Measurements from ENCODE around the gene IFNLR1.

Gene IFNLR1

DNA sequence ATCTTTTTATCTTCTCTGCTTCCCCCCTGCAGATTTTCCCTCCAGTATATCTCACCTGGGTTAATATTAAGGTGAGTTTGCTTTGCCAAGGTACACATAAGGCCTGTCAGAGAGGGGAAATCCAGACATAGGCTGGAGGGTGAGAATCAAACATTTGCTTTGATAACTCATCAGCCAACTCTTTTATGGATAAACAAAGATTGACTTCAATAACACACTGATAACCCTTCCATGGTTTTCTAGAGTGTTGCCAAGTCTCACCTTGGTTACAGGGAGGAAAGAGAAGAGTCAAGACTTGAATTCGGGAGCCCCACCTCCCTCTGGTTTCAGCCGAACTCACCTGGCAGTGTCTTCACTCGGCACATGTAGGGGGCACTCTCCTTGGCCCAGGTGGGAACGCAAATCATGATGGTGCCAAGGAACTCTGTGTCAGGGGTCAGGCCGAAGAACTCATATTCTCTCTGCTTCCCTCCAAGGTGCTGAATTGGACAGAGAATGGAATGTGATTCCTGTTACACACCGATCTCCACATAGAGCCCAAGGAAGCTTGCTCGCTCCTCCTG, 59.2 kb downstream of the IFNLR1 start:
- Histone ChIP-seq H3K27me3 (ENCODE audit: insufficient read depth, low read length) (no peaks in the 10 kb centered on the region), H3K4me1 (ENCODE audit: insufficient read depth, low read length) (0 out of 2 replicates have a peak, but pooled peaks cover 4% of the 10 kb centered on the region), H3K36me3 (ENCODE audit: insufficient read depth, low read length) (no peaks in the 10 kb centered on the region), H3K9ac (ENCODE audit: low read depth, low read length) (no peak overlapping the region), H3K9me3 (ENCODE audit: insufficient read depth, low read depth, low read length) (peaks cover 3% of the 10 kb centered on the region; the same call in 1 of the 2 replicates), H3K4me3 (ENCODE audit: low read length) (no peak overlapping the region), H3K27ac (ENCODE audit: low read depth, low read length) (no peak overlapping the region)
- 89% methylated on average over 7 of the region's 7 CpGs for WGBS

DNA sequence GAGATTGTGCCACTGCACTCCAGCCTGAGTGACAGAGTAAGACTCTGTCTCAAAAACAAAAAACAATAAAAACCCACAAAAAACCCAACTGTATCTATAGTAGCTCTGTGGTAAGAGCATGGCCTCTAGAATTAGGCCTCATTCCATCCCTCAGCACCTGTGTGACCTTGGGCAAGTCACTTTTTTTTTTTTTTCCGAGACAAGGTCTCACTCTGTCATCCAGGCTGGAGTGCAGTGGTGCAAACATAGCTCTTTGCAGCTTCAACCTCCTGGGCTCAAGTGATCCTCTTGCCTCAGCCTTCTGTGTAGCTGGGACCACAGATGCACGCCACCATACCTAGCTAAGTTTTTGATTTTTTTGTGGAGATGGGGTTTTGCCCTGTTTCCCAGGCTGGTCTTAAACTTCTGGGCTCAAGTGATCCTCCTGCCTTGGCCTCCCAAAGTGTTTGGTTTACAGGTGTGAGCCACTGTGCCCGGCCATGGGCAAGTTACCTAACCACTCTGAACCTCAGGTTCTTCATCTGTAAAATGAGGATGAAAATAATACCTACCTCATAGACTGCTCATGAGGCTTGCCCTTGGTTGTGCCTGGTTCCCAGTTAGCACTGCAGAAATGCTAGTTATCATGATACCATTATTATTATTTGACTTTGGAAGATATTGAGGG, 59.8 kb downstream of the IFNLR1 start:
- Histone ChIP-seq H3K36me3 (ENCODE audit: insufficient read depth, low read length) (no peaks in the 10 kb centered on the region), H3K9ac (ENCODE audit: low read depth, low read length) (no peak overlapping the region), H3K27me3 (ENCODE audit: insufficient read depth, low read length) (no peaks in the 10 kb centered on the region), H3K9me3 (ENCODE audit: insufficient read depth, low read depth, low read length) (peaks cover 3% of the 10 kb centered on the region; the same call in 1 of the 2 replicates), H3K4me1 (ENCODE audit: insufficient read depth, low read length) (0 out of 2 replicates have a peak, but pooled peaks cover 4% of the 10 kb centered on the region), H3K4me3 (ENCODE audit: low read length) (no peak overlapping the region), H3K27ac (ENCODE audit: low read depth, low read length) (no peak overlapping the region)
- WGBS = 83% methylated on average over 2 of the region's 3 CpGs

DNA sequence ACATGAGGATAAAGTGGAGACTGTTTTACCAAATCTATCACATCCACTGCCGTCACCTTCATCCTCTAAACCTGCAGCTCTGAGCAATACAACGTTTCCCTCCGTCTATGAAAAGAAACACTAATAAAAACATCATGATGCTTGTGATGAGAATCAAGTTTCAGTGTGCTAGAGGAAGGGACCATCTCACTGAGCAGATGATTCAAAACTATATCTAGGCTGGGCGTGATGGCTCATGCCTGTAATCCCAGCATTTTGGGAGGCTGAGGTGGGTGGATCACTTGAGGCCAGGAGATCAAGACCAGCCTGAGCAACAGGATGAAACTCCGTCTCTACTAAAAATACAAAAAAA, 60.4 kb downstream of the IFNLR1 start:
- 88% methylated on average over 2 of the region's 5 CpGs for WGBS
- no peak overlapping the region for H3K9ac ChIP-seq (ENCODE audit: low read depth, low read length)
- peaks cover 3% of the 10 kb centered on the region; the same call in 1 of the 2 replicates for H3K9me3 ChIP-seq (ENCODE audit: insufficient read depth, low read depth, low read length)
- 0 out of 2 replicates have a peak, but pooled peaks cover 4% of the 10 kb centered on the region for H3K4me1 ChIP-seq (ENCODE audit: insufficient read depth, low read length)
- H3K4me3 ChIP-seq (ENCODE audit: low read length) = no peak overlapping the region
- H3K27me3 ChIP-seq (ENCODE audit: insufficient read depth, low read length) = no peaks in the 10 kb centered on the region
- no peak overlapping the region for H3K27ac ChIP-seq (ENCODE audit: low read depth, low read length)
- H3K36me3 ChIP-seq (ENCODE audit: insufficient read depth, low read length) = no peaks in the 10 kb centered on the region

DNA sequence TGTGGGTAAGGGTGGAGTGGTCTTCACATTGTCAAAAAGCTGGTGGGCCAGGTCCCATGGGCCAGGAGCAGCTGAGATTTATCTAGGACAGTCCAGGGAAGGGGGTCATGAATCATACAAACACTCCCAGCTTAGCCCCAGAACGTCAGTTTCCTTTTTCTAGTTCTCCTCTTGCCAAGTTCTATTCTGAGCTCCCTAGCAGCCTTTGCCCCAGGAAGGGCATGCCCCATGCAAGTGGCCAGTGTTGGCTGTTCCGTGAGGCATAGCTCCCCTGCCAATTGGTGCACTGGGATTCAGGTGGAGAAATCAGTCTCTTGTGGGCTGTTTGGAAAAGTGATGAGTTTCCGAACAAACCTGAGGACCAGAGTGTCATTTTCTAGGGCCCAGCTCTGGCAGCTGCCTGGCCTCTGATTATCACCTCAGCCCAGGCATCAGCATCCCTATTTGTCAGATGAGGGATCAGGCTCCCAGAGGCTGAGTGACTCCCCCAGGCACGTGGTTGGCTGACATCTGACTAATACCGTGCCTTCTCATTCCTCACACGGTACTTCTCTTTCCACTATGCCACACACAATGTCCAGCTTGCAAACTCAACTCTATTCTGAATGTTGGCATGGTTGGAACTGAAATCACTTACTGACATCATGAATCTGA, 60.9 kb downstream of the IFNLR1 start:
- H3K27ac ChIP-seq (ENCODE audit: low read depth, low read length) = no peak overlapping the region
- H3K36me3 ChIP-seq (ENCODE audit: insufficient read depth, low read length) = no peaks in the 10 kb centered on the region
- H3K9me3 ChIP-seq (ENCODE audit: insufficient read depth, low read depth, low read length) = peaks cover 3% of the 10 kb centered on the region; the same call in 1 of the 2 replicates
- 0 out of 2 replicates have a peak, but pooled peaks cover 4% of the 10 kb centered on the region for H3K4me1 ChIP-seq (ENCODE audit: insufficient read depth, low read length)
- H3K4me3 ChIP-seq (ENCODE audit: low read length) = no peak overlapping the region
- 72% methylated on average over 6 of the region's 6 CpGs for WGBS
- H3K27me3 ChIP-seq (ENCODE audit: insufficient read depth, low read length) = no peaks in the 10 kb centered on the region
- H3K9ac ChIP-seq (ENCODE audit: low read depth, low read length) = no peak overlapping the region

DNA sequence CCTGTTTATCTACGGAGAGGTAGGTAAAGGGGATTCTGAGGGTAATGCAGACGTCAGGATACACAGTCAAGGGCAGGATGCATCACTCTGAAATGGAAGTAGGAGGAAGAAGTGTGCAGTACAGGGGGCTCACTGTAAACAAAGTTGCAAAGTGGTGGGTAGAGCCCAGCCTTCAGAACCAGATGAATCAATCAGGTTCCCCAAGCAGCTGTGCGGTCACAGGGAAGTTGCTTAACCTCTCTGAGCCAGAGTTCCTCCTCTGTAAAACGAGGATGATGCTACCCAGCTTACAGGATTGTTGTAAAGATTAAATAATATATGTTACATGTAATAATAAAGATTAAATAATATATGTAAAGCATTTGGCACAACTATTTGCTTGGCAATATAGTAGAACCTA, 61.6 kb downstream of the IFNLR1 start:
- Histone ChIP-seq H3K9me3 (ENCODE audit: insufficient read depth, low read depth, low read length) (peaks cover 3% of the 10 kb centered on the region; the same call in 1 of the 2 replicates), H3K27me3 (ENCODE audit: insufficient read depth, low read length) (no peaks in the 10 kb centered on the region), H3K36me3 (ENCODE audit: insufficient read depth, low read length) (no peaks in the 10 kb centered on the region), H3K9ac (ENCODE audit: low read depth, low read length) (no peak overlapping the region), H3K4me3 (ENCODE audit: low read length) (no peak overlapping the region), H3K27ac (ENCODE audit: low read depth, low read length) (no peak overlapping the region), H3K4me1 (ENCODE audit: insufficient read depth, low read length) (0 out of 2 replicates have a peak, but pooled peaks cover 4% of the 10 kb centered on the region)
- 89% methylated on average over 3 of the region's 4 CpGs for WGBS

DNA sequence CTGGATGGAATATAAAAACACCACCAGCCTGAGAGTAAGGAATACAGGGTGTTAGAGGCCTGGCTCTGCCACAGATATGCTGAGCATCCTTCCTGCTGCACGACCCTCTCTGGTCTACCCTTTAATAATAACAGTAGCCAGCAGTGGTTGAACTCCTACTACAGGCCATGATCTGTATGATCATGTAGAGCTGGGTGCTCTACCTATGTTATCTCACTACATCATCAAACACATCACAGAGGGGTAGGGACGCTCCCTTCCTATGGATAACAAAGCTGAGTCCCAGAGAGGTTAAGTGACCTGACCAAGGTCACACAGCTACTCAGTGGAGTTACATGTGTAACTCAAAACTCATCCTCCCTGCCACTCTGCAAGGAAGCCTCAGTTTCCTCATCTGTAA, 62.1 kb downstream of the IFNLR1 start:
- H3K27me3 ChIP-seq (ENCODE audit: insufficient read depth, low read length) = no peaks in the 10 kb centered on the region

DNA sequence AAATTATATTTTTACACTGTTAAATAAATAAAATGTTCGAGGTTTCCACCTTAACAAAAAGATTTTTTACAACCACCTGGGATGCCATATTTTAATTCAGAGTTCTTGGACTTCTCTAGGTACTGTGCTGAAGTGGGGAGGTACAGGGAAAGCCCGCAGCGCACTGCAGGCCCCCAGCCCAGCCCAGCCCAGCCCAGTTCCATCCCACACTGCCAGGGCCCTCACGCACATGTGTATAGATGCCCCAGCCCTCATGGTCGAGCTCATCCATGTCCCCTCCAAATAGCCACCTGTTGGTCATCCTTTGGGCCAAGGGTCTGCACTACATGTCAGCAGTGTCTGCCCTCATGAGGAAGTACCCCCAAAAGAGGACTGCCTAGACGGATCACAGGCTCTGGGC, 63.5 kb downstream of the IFNLR1 start:
- Histone ChIP-seq H3K4me3 (ENCODE audit: low read length) (no peak overlapping the region), H3K36me3 (ENCODE audit: insufficient read depth, low read length) (no peaks in the 10 kb centered on the region), H3K4me1 (ENCODE audit: insufficient read depth, low read length) (no peaks in the 10 kb centered on the region), H3K9ac (ENCODE audit: low read depth, low read length) (no peak overlapping the region), H3K9me3 (ENCODE audit: insufficient read depth, low read depth, low read length) (no peaks in the 10 kb centered on the region), H3K27ac (ENCODE audit: low read depth, low read length) (no peak overlapping the region), H3K27me3 (ENCODE audit: insufficient read depth, low read length) (no peaks in the 10 kb centered on the region)
- WGBS = 93% methylated on average over 5 of the region's 6 CpGs

More for the DNA sequence above, 62.1 kb downstream of the IFNLR1 start:
- H3K4me3 ChIP-seq (ENCODE audit: low read length) = no peak overlapping the region
- no peak overlapping the region for H3K27ac ChIP-seq (ENCODE audit: low read depth, low read length)
- WGBS = 89% methylated on average over 2 of the region's 2 CpGs
- H3K9ac ChIP-seq (ENCODE audit: low read depth, low read length) = no peak overlapping the region
- 0 out of 2 replicates have a peak, but pooled peaks cover 4% of the 10 kb centered on the region for H3K4me1 ChIP-seq (ENCODE audit: insufficient read depth, low read length)
- no peaks in the 10 kb centered on the region for H3K36me3 ChIP-seq (ENCODE audit: insufficient read depth, low read length)
- no peaks in the 10 kb centered on the region for H3K9me3 ChIP-seq (ENCODE audit: insufficient read depth, low read depth, low read length)

DNA sequence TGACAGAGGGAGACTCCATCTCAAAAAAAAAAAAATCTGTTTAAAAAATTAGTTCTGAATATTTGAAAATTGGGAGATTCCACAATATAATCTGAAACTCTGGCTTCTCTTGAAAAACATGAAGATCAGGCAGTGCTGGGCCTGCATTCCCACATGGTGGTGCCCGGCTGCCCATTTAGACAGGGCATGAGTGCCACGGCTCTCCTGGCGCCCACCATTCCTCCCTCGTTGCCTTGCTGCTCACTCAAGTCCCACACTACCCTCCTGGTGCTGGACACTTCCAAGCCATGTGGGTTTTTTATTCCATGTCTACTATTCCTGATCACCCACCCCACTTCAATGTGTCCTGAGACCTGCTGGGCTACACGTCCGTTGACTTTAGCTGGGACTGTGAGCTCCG, 64.3 kb downstream of the IFNLR1 start:
- no peak overlapping the region for H3K9ac ChIP-seq (ENCODE audit: low read depth, low read length)
- no peaks in the 10 kb centered on the region for H3K27me3 ChIP-seq (ENCODE audit: insufficient read depth, low read length)
- H3K27ac ChIP-seq (ENCODE audit: low read depth, low read length) = no peak overlapping the region
- no peaks in the 10 kb centered on the region for H3K9me3 ChIP-seq (ENCODE audit: insufficient read depth, low read depth, low read length)
- no peaks in the 10 kb centered on the region for H3K4me1 ChIP-seq (ENCODE audit: insufficient read depth, low read length)
- H3K36me3 ChIP-seq (ENCODE audit: insufficient read depth, low read length) = no peaks in the 10 kb centered on the region
- H3K4me3 ChIP-seq (ENCODE audit: low read length) = no peak overlapping the region
- 96% methylated on average over 7 of the region's 7 CpGs for WGBS

DNA sequence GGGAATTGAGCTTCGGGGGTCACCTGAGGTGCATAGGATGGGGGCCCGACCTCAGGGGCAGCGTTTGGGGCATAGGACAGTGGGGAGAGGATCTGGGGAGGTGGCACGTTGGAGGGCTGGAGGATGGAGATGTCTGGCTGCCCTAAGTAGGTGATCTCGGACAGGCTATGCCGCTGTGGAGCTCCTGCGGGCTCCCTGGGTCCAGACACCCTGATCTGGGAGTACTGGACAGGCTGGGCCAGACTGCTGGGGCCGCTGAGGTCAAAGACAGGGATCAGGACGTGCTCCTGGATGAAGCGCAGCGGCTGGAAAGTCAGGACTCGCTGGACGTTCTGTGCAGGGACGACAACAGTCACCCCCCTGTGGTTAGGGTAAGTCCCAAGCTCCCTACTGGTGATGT, 65.7 kb downstream of the IFNLR1 start:
- WGBS = 90% methylated on average over 14 of the region's 14 CpGs
- Histone ChIP-seq H3K36me3 (ENCODE audit: insufficient read depth, low read length) (no peaks in the 10 kb centered on the region), H3K4me1 (ENCODE audit: insufficient read depth, low read length) (no peaks in the 10 kb centered on the region), H3K27ac (ENCODE audit: low read depth, low read length) (no peak overlapping the region), H3K4me3 (ENCODE audit: low read length) (no peak overlapping the region), H3K9ac (ENCODE audit: low read depth, low read length) (no peak overlapping the region), H3K27me3 (ENCODE audit: insufficient read depth, low read length) (no peaks in the 10 kb centered on the region), H3K9me3 (ENCODE audit: insufficient read depth, low read depth, low read length) (no peaks in the 10 kb centered on the region)

DNA sequence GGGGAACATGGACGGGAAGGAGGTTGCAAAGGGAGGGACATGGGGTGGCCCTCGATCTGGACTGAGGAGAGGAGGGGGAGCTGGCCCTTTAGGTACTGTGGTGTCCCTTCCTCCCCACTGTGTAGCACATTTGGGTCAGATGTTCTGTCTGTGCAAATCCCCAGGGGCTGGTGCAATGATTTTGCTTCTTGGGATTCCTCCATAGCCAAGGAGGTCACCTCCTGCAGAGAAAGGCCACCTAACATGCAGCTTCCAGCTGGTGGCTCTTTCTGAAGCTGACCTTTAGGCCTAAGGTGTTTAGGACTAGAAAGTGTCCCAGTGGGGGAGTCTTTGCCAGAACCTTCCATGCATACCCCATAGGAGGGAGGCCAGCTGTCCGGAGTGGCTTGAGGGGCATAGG, 66.1 kb downstream of the IFNLR1 start:
- Histone ChIP-seq H3K36me3 (ENCODE audit: insufficient read depth, low read length) (no peaks in the 10 kb centered on the region), H3K4me3 (ENCODE audit: low read length) (no peak overlapping the region), H3K9ac (ENCODE audit: low read depth, low read length) (no peak overlapping the region), H3K9me3 (ENCODE audit: insufficient read depth, low read depth, low read length) (no peaks in the 10 kb centered on the region), H3K27ac (ENCODE audit: low read depth, low read length) (no peak overlapping the region), H3K27me3 (ENCODE audit: insufficient read depth, low read length) (no peaks in the 10 kb centered on the region), H3K4me1 (ENCODE audit: insufficient read depth, low read length) (no peaks in the 10 kb centered on the region)
- WGBS = 69% methylated on average over 3 of the region's 3 CpGs
